ENCODE data around the gene FGD4. TPM values are rescaled to one million over a fixed set of nuclear protein-coding genes. Genes with fewer than 3 reads are reported as not detected.

Gene FGD4
- 10.1 and 13.8 TPM in 2 replicates for total RNA-seq

GRCh38 chr12:32399370-32400113, at the start of gene FGD4:
TSS of gene FGD4 (plus strand) at chr12:32399558.

GRCh38 chr12:32679091-32679919, 279.9 kb downstream of the FGD4 start, which contains the start of gene DNM1L:
TSS of gene DNM1L (plus strand) at chr12:32679301. CDS start at chr12:32679364, 63 bp downstream.

